Tibial nerve (tissue), 4 donors: Measurements from ENCODE around the gene HACE1.

Source experiments
- EP300 ChIP-seq, 2 donors: sonication (generic); formaldehyde crosslinking; IDR thresholded peaks; one replicate each; pipeline ENCODE4 v1.6.1; 2017; ENCODE audit warnings: antibody characterized with exemption in 2 of 2, mild to moderate bottlenecking in 1 of 2
- POLR2A ChIP-seq, 2 donors: fragments of 450-650 bp; IDR thresholded peaks; one replicate each; pipeline ENCODE4 v1.6.1; 2017; ENCODE audit warnings: antibody characterized with exemption in 2 of 2, mild to moderate bottlenecking in 2 of 2, moderate library complexity in 2 of 2
- TF ChIP-seq, protein P1 (sequence below), 5 experiments: fragments of 200-600 bp in 3 of 5; fragments of 450-650 bp in 2 of 5; sonication (generic) in 3 of 5; IDR thresholded peaks; one replicate each; pipeline ENCODE4 v1.5.1; 2016 to 2019; ENCODE audit warnings: antibody characterized with exemption in 5 of 5, mild to moderate bottlenecking in 3 of 5, moderate library complexity in 2 of 5

DNA sequence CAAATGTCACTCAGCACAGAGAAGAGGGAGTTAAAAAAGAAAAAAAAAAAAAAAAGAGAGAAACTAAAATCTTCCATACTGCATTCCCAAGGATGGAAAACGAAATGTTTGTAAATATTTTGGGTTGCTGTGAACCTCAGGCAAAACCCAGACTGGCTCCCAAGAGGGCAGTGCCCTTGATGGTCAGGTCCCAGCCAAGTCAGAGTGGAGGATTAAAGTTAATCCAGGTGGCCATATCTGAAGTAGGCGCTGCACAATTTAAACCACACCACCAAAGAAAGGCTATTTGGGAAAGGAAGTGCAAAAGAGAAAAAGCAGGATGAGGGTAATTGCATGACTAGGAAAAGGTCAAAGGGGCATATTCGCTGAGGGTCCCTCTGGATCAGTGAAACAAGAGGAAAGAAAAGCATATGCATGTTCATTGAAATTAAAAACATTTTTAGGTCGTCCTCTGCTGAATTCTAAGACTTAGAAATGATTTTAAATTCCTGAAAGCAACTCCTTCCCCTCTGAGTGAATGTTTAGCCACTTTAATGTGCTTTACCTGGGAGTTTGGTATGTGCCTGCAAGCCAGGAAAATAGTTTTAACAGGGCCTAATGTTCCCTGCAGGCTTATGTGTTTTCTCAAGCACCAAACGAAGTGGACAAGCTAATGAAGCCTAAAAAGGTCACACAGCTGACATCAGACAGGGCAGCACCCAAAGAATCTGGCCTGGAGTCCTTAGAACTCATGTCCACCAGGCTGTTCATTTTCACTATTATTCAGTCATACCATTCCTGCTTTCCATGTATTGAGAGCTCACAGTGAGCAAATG, 159.1 kb downstream of the HACE1 start:
- TF ChIP-seq, protein P1, sequence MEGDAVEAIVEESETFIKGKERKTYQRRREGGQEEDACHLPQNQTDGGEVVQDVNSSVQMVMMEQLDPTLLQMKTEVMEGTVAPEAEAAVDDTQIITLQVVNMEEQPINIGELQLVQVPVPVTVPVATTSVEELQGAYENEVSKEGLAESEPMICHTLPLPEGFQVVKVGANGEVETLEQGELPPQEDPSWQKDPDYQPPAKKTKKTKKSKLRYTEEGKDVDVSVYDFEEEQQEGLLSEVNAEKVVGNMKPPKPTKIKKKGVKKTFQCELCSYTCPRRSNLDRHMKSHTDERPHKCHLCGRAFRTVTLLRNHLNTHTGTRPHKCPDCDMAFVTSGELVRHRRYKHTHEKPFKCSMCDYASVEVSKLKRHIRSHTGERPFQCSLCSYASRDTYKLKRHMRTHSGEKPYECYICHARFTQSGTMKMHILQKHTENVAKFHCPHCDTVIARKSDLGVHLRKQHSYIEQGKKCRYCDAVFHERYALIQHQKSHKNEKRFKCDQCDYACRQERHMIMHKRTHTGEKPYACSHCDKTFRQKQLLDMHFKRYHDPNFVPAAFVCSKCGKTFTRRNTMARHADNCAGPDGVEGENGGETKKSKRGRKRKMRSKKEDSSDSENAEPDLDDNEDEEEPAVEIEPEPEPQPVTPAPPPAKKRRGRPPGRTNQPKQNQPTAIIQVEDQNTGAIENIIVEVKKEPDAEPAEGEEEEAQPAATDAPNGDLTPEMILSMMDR (IDR thresholded peaks at IDR 0.05): no peak
- TF ChIP-seq POLR2A (IDR thresholded peaks at IDR 0.05) (no peak), EP300 (IDR thresholded peaks at IDR 0.05) (no peak)
